HFFc6 (cell line): ENCODE results near the gene EVC. TPM values are rescaled to one million over a fixed set of nuclear protein-coding genes. Genes with fewer than 3 reads are reported as not detected.
A peak's percentile ranks its signal among the peaks of the same experiment; 100 is the strongest.

Experiments
- DNase-seq: peaks from one replicate; pipeline ENCODE4 v3.0.0-alpha.2; 2018
- H3K27ac Mint-ChIP-seq: 2 replicates; pipeline ENCODE4 v1.8.0; 2020; ENCODE audit warnings: mild to moderate bottlenecking, mixed read lengths
- H3K27me3 Mint-ChIP-seq: 2 replicates; pipeline ENCODE4 v1.8.0; 2021; ENCODE audit warnings: mild to moderate bottlenecking, moderate library complexity, mixed read lengths; ENCODE audit not compliant: insufficient read depth
- H3K36me3 Mint-ChIP-seq: 2 replicates; pipeline ENCODE4 v1.8.0; 2021; ENCODE audit warnings: low read depth, mixed read lengths
- H3K4me1 Mint-ChIP-seq: 2 replicates; pipeline ENCODE4 v1.8.0; 2020; ENCODE audit warnings: low read depth, mixed read lengths
- H3K4me3 Mint-ChIP-seq: 2 replicates; pipeline ENCODE4 v1.8.0; 2020; ENCODE audit warnings: mild to moderate bottlenecking, moderate library complexity, mixed read lengths
- H3K9me3 Mint-ChIP-seq: 2 replicates; pipeline ENCODE4 v1.8.0; 2020; ENCODE audit warnings: mild to moderate bottlenecking, mixed read lengths
- total RNA-seq, 6 experiments: library from RNA; stranded (reverse); fragmentation: NEBNext Ultra II Directional; extraction: Animal tissue kit (Norgen Biotek cat#: 25700); gene quantifications; 2 replicates in 1 of 6; 3 replicates in 5 of 6; pipeline ENCODE4 v1.2.3, GENCODE V29; 2021
- TF ChIP-seq, protein P1 (sequence below): fragments of 200-600 bp; sonication (generic); IDR thresholded peaks from 2 replicates; pipeline ENCODE4 v1.5.0; 2021; ENCODE audit warnings: antibody characterized with exemption, mild to moderate bottlenecking

EVC gene
- total RNA-seq, 6 experiments from 2014 or later = 30.7 to 40.9 (median 33.7) TPM

DNA sequence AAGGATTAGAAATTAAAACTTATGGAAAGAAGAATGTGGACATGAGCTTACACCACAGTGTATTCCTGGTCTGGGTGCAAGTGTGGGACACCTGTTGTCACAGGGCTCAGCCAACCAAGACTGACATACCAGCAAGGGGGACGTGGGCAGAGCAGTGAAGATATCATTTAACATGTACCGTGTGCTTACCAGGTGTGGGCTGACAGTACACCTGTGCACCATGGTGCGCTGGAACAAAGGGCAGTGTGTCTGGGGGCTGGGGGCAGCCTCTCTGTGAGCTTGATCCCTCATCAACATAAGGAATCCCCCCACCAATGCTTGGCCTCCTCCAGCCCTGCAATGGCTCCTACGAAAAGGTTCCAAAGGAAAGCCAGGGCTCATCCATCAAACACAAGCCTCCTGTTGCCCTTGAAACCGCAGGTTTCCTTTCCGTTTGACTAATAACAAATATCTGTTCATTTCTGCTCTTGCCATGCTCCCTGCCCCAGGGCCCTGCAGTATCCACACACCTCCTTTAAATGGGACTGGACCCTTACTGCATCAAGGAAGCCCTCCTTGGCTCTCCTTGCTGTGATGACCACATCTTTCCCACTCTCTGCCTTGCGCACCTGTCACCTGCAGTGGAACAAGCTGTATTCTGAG lies 19.4 kb upstream of the EVC start:
- Mint-ChIP-seq H3K27me3 (no peaks in the 10 kb centered on the region; the same call in 1 of the 2 replicates), H3K9me3 (no peaks in the 10 kb centered on the region), H3K27ac (no peak overlapping the region), H3K36me3 (peaks cover 37% of the 10 kb centered on the region), H3K4me3 (no peak overlapping the region), H3K4me1 (no peaks in the 10 kb centered on the region)
- DNase-seq = no peak
- TF ChIP-seq, protein P1, sequence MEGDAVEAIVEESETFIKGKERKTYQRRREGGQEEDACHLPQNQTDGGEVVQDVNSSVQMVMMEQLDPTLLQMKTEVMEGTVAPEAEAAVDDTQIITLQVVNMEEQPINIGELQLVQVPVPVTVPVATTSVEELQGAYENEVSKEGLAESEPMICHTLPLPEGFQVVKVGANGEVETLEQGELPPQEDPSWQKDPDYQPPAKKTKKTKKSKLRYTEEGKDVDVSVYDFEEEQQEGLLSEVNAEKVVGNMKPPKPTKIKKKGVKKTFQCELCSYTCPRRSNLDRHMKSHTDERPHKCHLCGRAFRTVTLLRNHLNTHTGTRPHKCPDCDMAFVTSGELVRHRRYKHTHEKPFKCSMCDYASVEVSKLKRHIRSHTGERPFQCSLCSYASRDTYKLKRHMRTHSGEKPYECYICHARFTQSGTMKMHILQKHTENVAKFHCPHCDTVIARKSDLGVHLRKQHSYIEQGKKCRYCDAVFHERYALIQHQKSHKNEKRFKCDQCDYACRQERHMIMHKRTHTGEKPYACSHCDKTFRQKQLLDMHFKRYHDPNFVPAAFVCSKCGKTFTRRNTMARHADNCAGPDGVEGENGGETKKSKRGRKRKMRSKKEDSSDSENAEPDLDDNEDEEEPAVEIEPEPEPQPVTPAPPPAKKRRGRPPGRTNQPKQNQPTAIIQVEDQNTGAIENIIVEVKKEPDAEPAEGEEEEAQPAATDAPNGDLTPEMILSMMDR = no peak

DNA sequence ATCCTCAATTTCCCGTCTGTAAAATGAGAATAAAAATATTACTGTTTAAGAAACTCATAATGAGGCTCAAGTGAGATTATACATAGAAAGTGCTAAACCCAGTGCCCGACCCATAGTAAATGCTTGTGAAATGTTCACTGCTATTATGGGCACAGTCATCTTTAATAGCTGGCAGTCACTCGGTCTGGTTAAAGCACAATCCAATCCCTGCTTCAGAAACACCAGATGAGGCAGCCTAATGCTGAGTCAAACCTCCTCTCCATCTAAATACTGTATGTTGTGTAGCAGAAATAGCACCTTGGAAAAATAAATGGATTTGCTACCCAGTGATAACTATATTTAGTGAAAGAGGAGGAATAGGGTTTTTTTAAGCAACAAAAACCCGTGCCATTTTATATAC lies 17.1 kb upstream of the EVC start:
- DNase-seq = peak; percentile 28

DNA sequence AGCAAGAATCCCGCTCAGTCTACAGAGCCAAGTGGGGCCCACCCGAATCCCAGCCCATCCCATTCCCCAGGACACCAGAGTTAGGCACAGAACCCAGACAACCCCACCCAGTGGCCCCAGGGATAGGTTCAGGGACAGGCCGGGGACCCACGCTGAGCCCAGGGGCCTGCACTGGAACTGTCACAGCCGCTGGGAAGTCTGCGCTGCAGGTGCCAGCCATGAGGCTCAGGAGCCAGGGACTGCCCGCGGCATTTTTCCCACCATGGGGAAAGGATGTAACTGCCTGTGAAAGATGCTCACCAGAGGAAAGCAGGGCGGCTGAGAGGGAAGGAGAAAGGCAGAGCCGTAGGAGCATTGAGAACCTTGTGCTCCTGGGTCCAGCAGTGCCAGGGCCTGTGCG lies 14.7 kb upstream of the EVC start:
- peaks cover 2% of the 10 kb centered on the region for H3K27me3 Mint-ChIP-seq
- no peaks in the 10 kb centered on the region for H3K9me3 Mint-ChIP-seq
- TF ChIP-seq, protein P1 = no peak

More for the DNA sequence above, 17.1 kb upstream of the EVC start:
- H3K9me3 Mint-ChIP-seq = no peaks in the 10 kb centered on the region
- H3K4me1 Mint-ChIP-seq = no peaks in the 10 kb centered on the region
- peaks cover 26% of the 10 kb centered on the region for H3K36me3 Mint-ChIP-seq
- peaks cover 2% of the 10 kb centered on the region for H3K27me3 Mint-ChIP-seq
- H3K27ac Mint-ChIP-seq = no peak overlapping the region
- TF ChIP-seq, protein P1 = no peak
- H3K4me3 Mint-ChIP-seq = no peak overlapping the region

DNA sequence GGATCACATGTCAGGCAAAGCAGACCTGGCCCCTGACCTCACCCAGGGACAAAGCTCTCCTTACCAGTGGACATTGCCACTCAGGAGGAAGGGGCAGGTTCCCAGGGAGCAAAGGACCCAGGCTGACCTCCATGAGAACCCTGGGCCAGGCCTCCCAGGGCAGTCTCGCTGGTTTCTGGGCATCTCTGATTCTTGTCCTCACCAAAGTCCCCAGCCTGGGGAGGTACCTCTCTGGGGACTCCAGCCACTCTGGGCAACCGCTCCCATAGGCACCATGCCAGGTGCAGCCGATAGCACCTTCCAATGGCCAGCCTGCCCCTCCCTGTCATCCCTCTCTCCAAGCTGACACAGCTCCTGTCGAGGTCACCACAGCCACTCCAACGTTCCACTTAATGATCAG lies 10.5 kb upstream of the EVC start:
- Mint-ChIP-seq H3K4me1 (no peaks in the 10 kb centered on the region), H3K36me3 (peaks cover 40% of the 10 kb centered on the region)
- TF ChIP-seq, protein P1 = no peak

More for the DNA sequence above, 14.7 kb upstream of the EVC start:
- no peak for DNase-seq
- no peak overlapping the region for H3K4me3 Mint-ChIP-seq
- no peaks in the 10 kb centered on the region for H3K4me1 Mint-ChIP-seq
- H3K36me3 Mint-ChIP-seq = peaks cover 23% of the 10 kb centered on the region
- no peak overlapping the region for H3K27ac Mint-ChIP-seq

DNA sequence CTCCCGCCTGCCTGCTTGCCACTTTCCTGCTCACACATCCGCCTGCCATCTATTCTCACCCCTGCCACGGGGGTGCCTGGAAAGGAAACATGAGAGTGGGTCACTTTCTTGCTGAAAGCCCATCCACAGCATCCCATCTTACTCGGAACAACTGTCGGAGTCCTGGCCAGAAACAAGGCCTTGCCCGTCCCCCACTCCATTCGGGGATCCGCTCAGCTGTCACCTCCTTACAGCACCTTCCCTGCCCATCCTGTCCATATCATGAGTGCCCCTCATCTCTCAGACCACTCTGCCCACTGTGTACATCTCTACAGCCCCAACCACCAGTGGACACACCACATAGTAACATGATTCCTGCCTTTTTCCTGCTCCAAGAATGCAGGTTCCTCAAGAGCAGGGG lies 9.0 kb upstream of the EVC start:
- no peak overlapping the region; the same call in 1 of the 2 replicates for H3K27ac Mint-ChIP-seq

More for the DNA sequence above, 10.5 kb upstream of the EVC start:
- peaks cover 2% of the 10 kb centered on the region for H3K27me3 Mint-ChIP-seq
- H3K27ac Mint-ChIP-seq = no peak overlapping the region
- H3K9me3 Mint-ChIP-seq = no peaks in the 10 kb centered on the region; the same call in 1 of the 2 replicates
- DNase-seq = no peak
- H3K4me3 Mint-ChIP-seq = no peak overlapping the region

More for the DNA sequence above, 9.0 kb upstream of the EVC start:
- peaks cover 36% of the 10 kb centered on the region for H3K36me3 Mint-ChIP-seq
- H3K4me3 Mint-ChIP-seq = no peak overlapping the region
- DNase-seq = no peak
- H3K4me1 Mint-ChIP-seq = peaks cover 8% of the 10 kb centered on the region
- no peaks in the 10 kb centered on the region; the same call in 1 of the 2 replicates for H3K9me3 Mint-ChIP-seq
- peaks cover 2% of the 10 kb centered on the region; the same call in 1 of the 2 replicates for H3K27me3 Mint-ChIP-seq
- TF ChIP-seq, protein P1 = no peak
